Measurements from ENCODE around the gene GRM7.

GRCh38 chr3:7651274-7651673 lies 790.4 kb downstream of the GRM7 start:
- TF ChIP-seq GATA2 (IDR thresholded peaks at IDR 0.05; ENCODE audit: low read depth, low read length) = no peak
- no peak for TF ChIP-seq GATA3 (IDR thresholded peaks at IDR 0.05; ENCODE audit: low read depth, low read length)

Measured in SH-SY5Y (cell line).